ENCODE results near the gene PTPN1. TPM values are rescaled to one million over a fixed set of nuclear protein-coding genes. Genes with fewer than 3 reads are reported as not detected.

PTPN1 gene
- total and polyA plus RNA-seq, 2 donors (not counting 3 experiments of a cell fraction or from before 2014, with no cell fraction given), result 41.1 to 64.3 TPM

DNA sequence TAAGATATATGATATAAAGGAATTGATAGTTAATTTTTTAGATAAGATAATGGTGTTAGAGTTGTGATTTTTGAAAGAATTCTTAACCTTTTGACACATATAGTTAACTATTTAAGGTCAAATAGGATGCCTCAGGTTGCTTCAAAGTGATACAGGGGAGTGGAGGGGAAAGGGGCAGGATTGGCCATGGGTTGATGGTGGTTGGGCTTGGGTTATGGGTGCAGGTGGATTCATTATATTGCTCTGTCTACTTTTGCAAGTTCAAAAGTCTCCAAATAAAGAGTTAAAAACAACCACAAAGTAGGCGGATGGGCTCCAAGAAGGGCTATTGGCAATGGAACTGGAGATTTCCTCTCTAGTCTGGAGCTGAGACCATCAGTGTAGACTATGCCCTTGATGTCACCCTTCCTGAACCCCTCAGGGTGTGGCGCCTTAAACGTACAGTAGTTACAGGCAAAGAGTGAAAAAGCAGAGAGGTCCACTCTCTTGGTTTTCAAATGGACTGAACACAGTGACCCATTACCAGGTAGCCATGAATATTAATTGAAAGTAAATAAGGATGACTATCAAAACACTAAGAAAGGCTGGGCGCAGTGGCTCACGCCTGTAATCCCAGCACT is 81.2 kb downstream of the PTPN1 start:
- POLR2A ChIA-PET, result no interaction called here
- FAIRE-seq, result no peak

More for the DNA sequence above, 81.2 kb downstream of the PTPN1 start:
- Histone ChIP-seq H3K4me2 (ENCODE audit: insufficient read depth, low read length) (no peak overlapping the region), H3K9me3 (replicated peaks; ENCODE audit: control insufficient read depth, insufficient read depth, low read length) (no peaks in the 10 kb centered on the region), H3K36me3 (ENCODE audit: control insufficient read depth in 2 of 2, extremely low read depth in 1 of 2, insufficient read depth in 2 of 2, low read length in 2 of 2) (peaks cover 0 to 18% of the 10 kb centered on the region in 2 experiments), H3K27me3 (ENCODE audit: control insufficient read depth in 2 of 2, insufficient read depth in 2 of 2, low read length in 2 of 2) (peaks cover 0 to 2% of the 10 kb centered on the region in 2 experiments), H3K4me1 (ENCODE audit: control insufficient read depth, extremely low read depth, insufficient read depth, low read length) (peaks cover 10% of the 10 kb centered on the region), H3K9ac (replicated peaks; ENCODE audit: extremely low read depth, insufficient read depth, low read length) (no peak overlapping the region), H3K79me2 (ENCODE audit: control insufficient read depth, insufficient read depth, low read length) (no peaks in the 10 kb centered on the region), H2AFZ (ENCODE audit: low read depth, low read length) (no peak overlapping the region), H3K27ac (ENCODE audit: insufficient read depth, low read depth, low read length) (no peak overlapping the region), H4K20me1 (replicated peaks; ENCODE audit: control insufficient read depth, extremely low read depth, insufficient read depth, low read length) (no peaks in the 10 kb centered on the region), H3K9me1 (replicated peaks; ENCODE audit: control insufficient read depth, extremely low read depth, insufficient read depth, low read length) (no peaks in the 10 kb centered on the region), H3K4me3 (replicated peaks in 1 of 3; ENCODE audit: insufficient read depth in 1 of 3, low read depth in 1 of 3, low read length in 3 of 3) (no peak overlapping the region)
- CTCF ChIA-PET, result interaction anchor here (1.5 to 2.5 kb wide), 5 partner anchors 10 to 412 kb away, joined by 4 to 19 read pairs (median 6); no protein-coding TSS in a partner anchor
- dilution Hi-C loops (cut with MboI; ENCODE audit: extremely low pct_ligation_motif_present, low sequenced_read_pairs), result no loop called here
- no TSS peak for BruUV-seq (replicated peaks)
- TF ChIP-seq GATA2 (IDR thresholded peaks at IDR 0.05; ENCODE audit: insufficient read depth, insufficient read length, low read depth, low read length) (no peak), POLR2AphosphoS5 (IDR thresholded peaks at IDR 0.05; ENCODE audit: insufficient read depth, low read depth, low read length) (no peak), EZH2 (IDR thresholded peaks at IDR 0.05; ENCODE audit: borderline replicate concordance, low read depth, low read length, severe bottlenecking) (no peak), MYC (IDR thresholded peaks at IDR 0.05; ENCODE audit: low read depth, low read length) (no peak), JUN (IDR thresholded peaks at IDR 0.05; ENCODE audit: borderline replicate concordance, insufficient read depth, insufficient read length, low read depth) (no peak)
- TF ChIP-seq, protein P1, sequence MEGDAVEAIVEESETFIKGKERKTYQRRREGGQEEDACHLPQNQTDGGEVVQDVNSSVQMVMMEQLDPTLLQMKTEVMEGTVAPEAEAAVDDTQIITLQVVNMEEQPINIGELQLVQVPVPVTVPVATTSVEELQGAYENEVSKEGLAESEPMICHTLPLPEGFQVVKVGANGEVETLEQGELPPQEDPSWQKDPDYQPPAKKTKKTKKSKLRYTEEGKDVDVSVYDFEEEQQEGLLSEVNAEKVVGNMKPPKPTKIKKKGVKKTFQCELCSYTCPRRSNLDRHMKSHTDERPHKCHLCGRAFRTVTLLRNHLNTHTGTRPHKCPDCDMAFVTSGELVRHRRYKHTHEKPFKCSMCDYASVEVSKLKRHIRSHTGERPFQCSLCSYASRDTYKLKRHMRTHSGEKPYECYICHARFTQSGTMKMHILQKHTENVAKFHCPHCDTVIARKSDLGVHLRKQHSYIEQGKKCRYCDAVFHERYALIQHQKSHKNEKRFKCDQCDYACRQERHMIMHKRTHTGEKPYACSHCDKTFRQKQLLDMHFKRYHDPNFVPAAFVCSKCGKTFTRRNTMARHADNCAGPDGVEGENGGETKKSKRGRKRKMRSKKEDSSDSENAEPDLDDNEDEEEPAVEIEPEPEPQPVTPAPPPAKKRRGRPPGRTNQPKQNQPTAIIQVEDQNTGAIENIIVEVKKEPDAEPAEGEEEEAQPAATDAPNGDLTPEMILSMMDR (IDR thresholded peaks at IDR 0.05; ENCODE audit: extremely low read depth in 1 of 2, insufficient read depth in 1 of 2, low read depth in 1 of 2, low read length in 2 of 2), result no peak
- intact Hi-C loops (cut with micrococcal nuclease), result loop anchor here (10.0 kb wide), 1 partner anchor 153 kb away; no protein-coding TSS in a partner anchor
- DNase-seq (ENCODE audit: low read depth, low spot score), result no peak

Measured in endothelial cell of umbilical vein (primary cell).